LHCN-M2 (cell line): ENCODE data around the gene SGIP1. TPM values are rescaled to one million over a fixed set of nuclear protein-coding genes. Genes with fewer than 3 reads are reported as not detected.

Source experiments
- DNase-seq: peaks from one replicate; pipeline ENCODE4 v3.0.0-alpha.2; 2012; ENCODE audit warnings: low read depth
- total RNA-seq: library from RNA; depleted of rRNA; stranded (reverse); fragments of >200 nt; gene quantifications from 2 replicates; pipeline ENCODE4 v1.2.3, GENCODE V29; 2014

The SGIP1 gene
- total RNA-seq, 1 experiment from 2014 or later, result 4.3 TPM

DNA sequence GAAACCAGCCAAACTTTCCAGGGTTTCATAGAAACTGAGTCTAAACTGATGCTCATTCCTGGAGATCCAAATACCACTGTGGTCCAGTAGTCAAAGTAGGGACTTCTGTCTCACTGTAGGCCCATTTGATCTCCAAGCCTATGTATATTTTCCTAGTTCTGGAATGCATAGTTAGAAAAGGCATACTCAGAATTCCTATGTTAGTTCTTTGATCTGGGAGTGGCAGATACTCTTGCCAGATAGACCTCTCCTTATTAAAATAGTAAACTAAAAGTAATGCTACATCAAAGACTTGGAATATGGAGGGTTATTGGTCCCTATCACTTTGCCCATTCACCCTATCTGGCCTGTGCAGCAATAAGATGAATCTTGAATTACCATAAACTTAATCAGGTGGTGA is 10.4 kb upstream of the SGIP1 start:
- no peak for DNase-seq

GRCh38 chr1:66525086-66525485 is 8.9 kb upstream of the SGIP1 start:
- no peak for DNase-seq

DNA sequence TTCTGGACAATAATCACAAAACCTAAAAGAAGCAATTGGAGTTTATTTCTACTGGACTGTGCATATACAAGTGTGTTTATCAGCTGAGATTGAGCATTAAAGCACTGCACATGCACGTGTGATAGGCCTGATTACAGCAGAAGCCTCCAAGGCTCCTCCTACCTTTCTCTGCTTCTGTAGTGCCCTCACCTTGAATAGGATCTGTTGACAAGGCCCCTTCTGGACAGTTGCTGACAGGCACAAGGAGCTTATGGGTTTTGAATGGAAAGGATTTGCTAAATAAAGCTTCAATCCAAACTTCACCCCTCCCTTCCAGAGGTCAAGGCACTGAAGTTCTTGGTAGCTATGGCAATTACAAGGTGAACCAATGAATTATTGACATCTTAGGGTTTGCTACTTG is 7.9 kb upstream of the SGIP1 start:
- DNase-seq, result no peak

- DNase-seq, result no peak
Measured at GRCh38 chr1:66526991-66527390, 7.0 kb upstream of the SGIP1 start.

DNA sequence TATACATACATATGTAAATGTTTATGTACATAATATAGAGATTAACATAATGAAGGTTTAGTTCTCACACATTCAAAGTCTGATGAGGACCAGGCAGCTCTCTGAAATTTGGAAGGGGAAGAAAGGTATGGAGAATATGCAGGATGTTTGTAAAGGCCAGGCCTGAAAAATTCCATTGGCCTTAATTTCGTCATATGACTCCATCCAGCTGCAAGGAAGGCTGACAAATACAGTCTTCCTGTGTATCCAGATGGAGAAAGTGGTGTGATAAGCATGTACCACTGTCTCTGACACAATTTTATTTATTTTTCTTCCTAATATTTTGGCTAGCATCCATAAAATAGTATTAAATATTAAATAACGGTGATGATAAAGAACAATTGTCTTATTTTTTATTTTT is 6.3 kb upstream of the SGIP1 start:
- peak; percentile 38 for DNase-seq

DNA sequence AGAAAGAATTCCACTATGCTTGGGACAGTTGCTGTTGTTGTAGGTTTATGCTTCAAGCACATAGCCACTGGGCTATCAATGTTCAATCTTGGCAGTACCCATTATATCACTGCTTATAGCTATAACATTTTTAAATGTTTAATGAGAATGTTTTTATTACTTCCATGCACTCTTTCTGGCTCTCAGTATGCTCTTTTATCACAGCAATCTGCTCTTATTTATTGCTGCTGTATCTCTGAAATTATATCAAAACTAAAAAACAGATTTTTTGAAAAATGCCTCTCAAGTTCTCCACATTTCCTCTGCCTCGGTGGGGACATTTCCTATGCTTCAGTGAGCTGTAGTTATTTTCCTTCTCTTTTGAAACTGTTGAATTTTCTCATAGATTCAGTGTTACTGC is 5.4 kb upstream of the SGIP1 start:
- no peak for DNase-seq

- no peak for DNase-seq
Measured at GRCh38 chr1:66532214-66532613, 1.7 kb upstream of the SGIP1 start.

DNA sequence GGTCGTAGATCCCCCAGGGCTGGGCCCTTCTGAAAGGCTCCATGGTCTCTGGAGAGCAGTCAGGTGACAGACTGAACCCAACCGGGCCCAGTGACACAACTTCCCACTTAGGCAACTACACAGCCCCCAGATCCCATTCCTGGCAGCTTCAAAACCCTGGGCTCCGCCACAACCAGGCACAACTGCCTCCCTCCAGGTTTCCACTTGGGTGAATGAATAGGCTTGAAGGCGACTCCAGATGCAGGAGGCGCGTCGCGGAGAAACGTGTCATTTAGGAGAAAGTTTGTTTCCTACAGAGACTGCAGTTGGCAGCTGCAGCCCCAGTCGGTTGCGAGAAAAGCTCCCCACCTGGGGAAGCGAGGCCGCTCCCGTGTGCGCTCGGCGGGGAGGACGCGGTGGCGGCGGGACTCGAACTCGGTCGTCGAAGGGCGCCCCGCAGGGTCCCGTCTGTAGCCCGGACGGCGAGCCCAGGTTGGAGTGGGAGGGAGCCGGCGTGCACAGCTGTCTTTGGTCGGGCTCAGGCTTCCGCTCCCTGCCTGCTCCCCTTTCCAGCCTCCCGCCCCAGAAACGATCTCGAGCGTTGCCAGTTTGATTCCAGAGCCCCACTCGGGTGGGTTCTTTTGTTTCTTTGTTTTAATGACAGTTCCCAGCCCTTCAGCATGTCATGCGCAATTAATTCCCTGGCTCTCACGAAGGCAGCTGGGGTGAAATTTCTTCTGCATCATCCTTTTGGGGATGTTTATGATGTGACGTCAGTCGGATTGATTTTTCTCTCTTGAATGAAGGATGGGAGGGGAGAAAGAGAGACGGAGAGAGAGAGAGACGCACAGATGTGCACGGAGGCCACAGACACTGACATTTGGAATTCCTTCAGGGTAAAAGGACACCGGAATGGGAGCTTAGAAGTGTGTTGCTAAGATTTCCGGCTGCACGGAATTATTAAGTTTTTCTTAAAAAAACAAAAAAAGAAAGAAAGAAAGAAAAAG is 862 bp upstream of the SGIP1 start:
- DNase-seq, result peak; percentile 77

- no peak for DNase-seq
Measured at GRCh38 chr1:66535061-66535460, 1.1 kb downstream of the SGIP1 start.

GRCh38 chr1:66535853-66536252 is 1.9 kb downstream of the SGIP1 start:
- no peak for DNase-seq

- no peak for DNase-seq
Measured at GRCh38 chr1:66537718-66538117, 3.8 kb downstream of the SGIP1 start.

GRCh38 chr1:66539491-66539890 is 5.5 kb downstream of the SGIP1 start:
- no peak for DNase-seq

- no peak for DNase-seq
Measured at GRCh38 chr1:66540434-66541032, 6.6 kb downstream of the SGIP1 start.

- no peak for DNase-seq
Measured at GRCh38 chr1:66542314-66542713, 8.4 kb downstream of the SGIP1 start.

- peak; percentile 72 for DNase-seq
Measured at GRCh38 chr1:66542811-66543767, 9.1 kb downstream of the SGIP1 start.

DNA sequence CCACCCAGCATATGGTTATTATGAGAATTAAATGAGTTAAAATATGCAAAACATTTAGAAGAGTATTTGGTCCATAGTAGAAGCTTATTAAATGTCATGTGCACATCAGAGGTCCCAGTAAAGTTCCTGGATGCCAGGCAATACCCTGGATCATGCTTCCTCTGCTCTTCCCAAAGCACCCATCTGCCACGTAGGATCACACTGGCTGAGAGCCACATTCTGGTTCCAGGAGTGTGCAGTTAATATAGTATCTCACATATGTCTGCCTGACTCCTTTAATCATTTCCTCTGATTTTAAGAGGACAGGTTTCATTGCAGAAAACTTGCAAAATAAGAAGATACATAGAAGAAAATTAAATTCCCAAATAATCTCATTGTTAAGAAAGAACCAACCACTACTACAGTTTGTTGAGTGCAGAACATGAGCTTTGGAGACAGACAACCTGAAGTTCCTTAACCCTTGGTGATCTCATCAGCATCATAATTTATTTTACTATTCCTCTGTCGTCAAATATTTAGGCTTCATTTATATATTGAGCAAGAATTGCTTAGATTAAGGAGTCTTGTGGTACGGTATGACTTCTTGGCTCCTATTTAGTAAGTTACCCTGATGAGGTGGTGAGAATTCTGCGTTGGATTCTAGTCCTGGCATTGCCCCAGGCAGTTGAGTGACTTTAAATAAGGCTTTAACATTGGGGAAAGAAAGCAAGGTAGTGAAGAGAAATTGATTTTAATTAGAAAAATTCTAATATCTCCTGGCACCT is 12.3 kb downstream of the SGIP1 start:
- DNase-seq, result no peak

- no peak for DNase-seq
Measured at GRCh38 chr1:66549017-66549416, 15.1 kb downstream of the SGIP1 start.

GRCh38 chr1:66550243-66550642 is 16.3 kb downstream of the SGIP1 start:
- DNase-seq, result no peak

- no peak for DNase-seq
Measured at GRCh38 chr1:66552287-66552686, 18.3 kb downstream of the SGIP1 start.

DNA sequence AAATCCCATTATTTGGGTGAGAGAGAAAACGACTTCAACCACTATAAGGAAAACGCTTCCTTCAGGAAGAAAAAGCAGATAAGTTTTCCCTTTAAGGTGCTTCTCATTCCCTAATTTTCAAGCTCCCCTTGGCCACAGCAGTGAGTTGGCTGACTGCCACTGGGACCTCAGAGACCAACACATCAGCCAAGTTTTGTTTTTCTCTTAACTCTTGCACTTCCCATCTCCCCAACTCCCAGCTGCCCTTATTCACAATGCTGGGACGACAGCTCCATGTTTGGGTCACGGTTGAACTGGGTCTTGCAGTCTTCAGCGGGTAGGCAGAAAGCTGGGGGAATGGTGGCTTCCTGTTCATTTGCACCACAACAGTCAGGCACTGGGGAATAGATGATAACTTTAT is 18.9 kb downstream of the SGIP1 start:
- DNase-seq, result no peak

DNA sequence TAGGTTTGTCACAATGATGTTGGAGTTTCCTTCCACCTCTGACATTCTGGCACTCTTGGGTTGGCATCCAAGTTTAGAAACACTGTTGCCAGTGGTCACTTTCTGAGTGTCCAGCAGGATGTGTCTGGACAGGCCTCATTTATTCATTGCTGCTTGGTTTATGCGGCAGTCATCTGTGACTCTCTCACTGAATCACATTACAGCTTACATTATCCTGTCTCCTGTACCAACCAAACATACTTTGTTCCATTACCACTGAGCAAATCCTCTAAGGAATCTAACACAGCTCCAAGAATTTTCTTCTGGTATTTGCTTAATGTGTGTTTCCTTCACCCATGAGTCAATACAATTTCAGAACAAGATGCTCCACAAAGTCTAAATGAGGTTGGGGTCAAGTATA is 19.9 kb downstream of the SGIP1 start:
- DNase-seq, result peak; percentile 43
